Measurements from ENCODE around the gene GPR119. TPM values are rescaled to one million over a fixed set of nuclear protein-coding genes. Genes with fewer than 3 reads are reported as not detected.

GPR119 gene
- total and polyA plus RNA-seq, 2 of the 8 experiments (the other 6 are each of a cell fraction or from before 2014, with no cell fraction given) = 0.11 TPM; not detected in 1

- Histone ChIP-seq H3K18ac (ENCODE audit: extremely low read depth, low read length) (no peak overlapping the region), H3K23me2 (ENCODE audit: low read depth, low read length) (no peaks in the 10 kb centered on the region), H3K56ac (replicated peaks; ENCODE audit: insufficient read length, low read depth, low read length) (no peak overlapping the region), H2BK5ac (ENCODE audit: low read depth, low read length) (no peak overlapping the region), H2AFZ (ENCODE audit: low read length) (no peak overlapping the region), H4K5ac (ENCODE audit: insufficient read length, low read depth, low read length) (no peak overlapping the region), H2AK5ac (ENCODE audit: low read depth, low read length) (no peak overlapping the region), H2BK12ac (ENCODE audit: low read depth, low read length) (no peak overlapping the region), H3K27me3 (replicated peaks in 1 of 4; ENCODE audit: control insufficient read depth in 3 of 4, extremely low read depth in 1 of 4, insufficient read depth in 3 of 4, low read length in 3 of 4) (no peaks in the 10 kb centered on the region), H3K9ac (replicated peaks in 1 of 4; ENCODE audit: extremely low read depth in 1 of 4, low read depth in 3 of 4, low read length in 3 of 4) (no peak overlapping the region), H2BK15ac (ENCODE audit: low read length) (no peak overlapping the region), H2BK20ac (ENCODE audit: low read length) (no peak overlapping the region), H3K23ac (ENCODE audit: insufficient read length) (no peak overlapping the region), H4K91ac (replicated peaks; ENCODE audit: insufficient read length, low read length) (no peak overlapping the region), H3K79me2 (ENCODE audit: control insufficient read depth in 1 of 2, insufficient read depth in 2 of 2, low read length in 2 of 2) (no peaks in the 10 kb centered on the region), H3K27ac (ENCODE audit: low read depth, low read length) (no peak overlapping the region), H4K8ac (ENCODE audit: extremely low read depth, insufficient read depth, low read length) (no peak overlapping the region), H3K36me3 (ENCODE audit: control insufficient read depth in 2 of 4, insufficient read depth in 4 of 4, low read length in 3 of 4) (peaks cover 0 to 3% (median 0%) of the 10 kb centered on the region in 4 experiments; a peak in 1 of 8 replicates), H3K14ac (ENCODE audit: insufficient read length) (no peak overlapping the region), H4K20me1 (replicated peaks in 1 of 2; ENCODE audit: control insufficient read depth in 1 of 2, insufficient read depth in 2 of 2, low read length in 2 of 2) (no peaks in the 10 kb centered on the region), H3K4me1 (replicated peaks in 1 of 4; ENCODE audit: control insufficient read depth in 3 of 4, insufficient read depth in 4 of 4, low read length in 3 of 4) (no peaks in the 10 kb centered on the region; a peak in 2 of 7 replicates), H3K4ac (replicated peaks; ENCODE audit: insufficient read length, low read depth, low read length) (no peak overlapping the region), H3K79me1 (ENCODE audit: low read depth, low read length) (no peaks in the 10 kb centered on the region), H3K4me3 (ENCODE audit: extremely low read depth in 1 of 4, insufficient read depth in 2 of 4, low read depth in 3 of 4, low read length in 4 of 4) (no peak overlapping the region), H3K9me3 (ENCODE audit: insufficient read depth in 2 of 2, low read depth in 1 of 2, low read length in 1 of 2) (no peaks in the 10 kb centered on the region), H2BK120ac (replicated peaks; ENCODE audit: low read depth, low read length) (no peak overlapping the region), H3K4me2 (ENCODE audit: insufficient read depth in 1 of 2, low read depth in 2 of 2, low read length in 2 of 2) (no peak overlapping the region)
- no peak for FAIRE-seq
- ChIA-PET CTCF (ENCODE audit: partially characterized antibody) (no interaction called here), POLR2A (ENCODE audit: partially characterized antibody) (no interaction called here)
- TF ChIP-seq SUZ12 (IDR thresholded peaks at IDR 0.05; ENCODE audit: low read length) = no peak
- no peak for TF ChIP-seq CTCF (IDR thresholded peaks at IDR 0.05; ENCODE audit: control extremely low read depth in 1 of 3, insufficient read depth in 1 of 3, low read depth in 1 of 3, low read length in 3 of 3)
- no peak for TF ChIP-seq SP1 (IDR thresholded peaks at IDR 0.05; ENCODE audit: low read depth, low read length)
- no peak for TF ChIP-seq GTF2F1 (IDR thresholded peaks at IDR 0.05; ENCODE audit: borderline replicate concordance, low read depth, low read length)
- 89% methylated on average over 2 of the region's 2 CpGs; no CpG with 5 or more reads in 1 of the 2 experiments for WGBS, 2 experiments (ENCODE audit: extremely low coverage in 1 of 2, insufficient coverage in 1 of 2, insufficient read length in 1 of 2, insufficient replicate concordance in 2 of 2, low coverage in 1 of 2, low lambda C conversion rate in 2 of 2, missing lambda C conversion rate in 1 of 2)
- DNase-seq (ENCODE audit: low read depth in 1 of 2, low spot score in 2 of 2) = no peak
These were observed 32.6 kb upstream of the GPR119 start for GRCh38 chrX:130418066-130418465.
